SK-N-SH treated with all-trans-retinoic acid at 6 μM for 48 hours (cell line): ENCODE data around the gene PRKG1.

Experiments used
- ATAC-seq: fragments of 200-7000 bp; cut with Tn5 transposase; 3 replicates; pipeline ENCODE4 v1.9.1; 2020; ENCODE audit warnings: mild to moderate bottlenecking, moderate library complexity
- ARNTL ChIP-seq: fragments of 450-650 bp; formaldehyde crosslinking; IDR thresholded peaks from 2 replicates; pipeline ENCODE4 v1.5.0; 2020; ENCODE audit warnings: low read depth, mild to moderate bottlenecking, moderate library complexity, borderline replicate concordance
- BACH2 ChIP-seq: fragments of 250-450 bp; sonication (Bioruptor Pico); IDR thresholded peaks from 2 replicates; pipeline ENCODE4 v1.9.0; 2021; ENCODE audit warnings: mild to moderate bottlenecking, borderline replicate concordance
- CREB5 ChIP-seq: fragments of 250-450 bp; sonication (Bioruptor Pico); IDR thresholded peaks from 2 replicates; pipeline ENCODE4 v1.5.1; 2020; ENCODE audit warnings: low read depth, mild to moderate bottlenecking, moderate library complexity
- CSDC2 ChIP-seq: fragments of 250-450 bp; sonication (Bioruptor Pico); IDR thresholded peaks from 2 replicates; pipeline ENCODE4 v1.5.0; 2020; ENCODE audit warnings: mild to moderate bottlenecking, moderate library complexity
- CSRNP3 ChIP-seq: fragments of 250-450 bp; sonication (Bioruptor Pico); IDR thresholded peaks from 2 replicates; pipeline ENCODE4 v1.5.1; 2021; ENCODE audit warnings: mild to moderate bottlenecking, moderate library complexity
- ESRRG ChIP-seq: fragments of 250-450 bp; sonication (Bioruptor Pico); IDR thresholded peaks from 2 replicates; pipeline ENCODE4 v1.6.1; 2021; ENCODE audit warnings: mild to moderate bottlenecking
- GLIS3 ChIP-seq: fragments of 250-450 bp; sonication (Bioruptor Pico); IDR thresholded peaks from 2 replicates; pipeline ENCODE4 v1.5.0; 2020; ENCODE audit warnings: mild to moderate bottlenecking, moderate library complexity
- ISL1 ChIP-seq: fragments of 250-450 bp; sonication (Bioruptor Pico); IDR thresholded peaks from 2 replicates; pipeline ENCODE4 v2.1.2; 2022; ENCODE audit warnings: mild to moderate bottlenecking, moderate library complexity
- OSR1 ChIP-seq: fragments of 250-450 bp; sonication (Bioruptor Pico); IDR thresholded peaks from 2 replicates; pipeline ENCODE4 v1.8.0; 2022; ENCODE audit warnings: moderate library complexity, mild to moderate bottlenecking, inconsistent platforms
- PPARA ChIP-seq: fragments of 250-450 bp; sonication (Bioruptor Pico); IDR thresholded peaks from 2 replicates; pipeline ENCODE4 v1.5.0; 2020; ENCODE audit warnings: mild to moderate bottlenecking, borderline replicate concordance
- RARB ChIP-seq: fragments of 250-450 bp; sonication (Bioruptor Pico); IDR thresholded peaks from 2 replicates; pipeline ENCODE4 v1.8.0; 2021; ENCODE audit warnings: mild to moderate bottlenecking, moderate library complexity
- TOX ChIP-seq: fragments of 250-450 bp; sonication (Bioruptor Pico); IDR thresholded peaks from 2 replicates; pipeline ENCODE4 v1.8.0; 2021; ENCODE audit warnings: mild to moderate bottlenecking, moderate library complexity, borderline replicate concordance
- TSHZ2 ChIP-seq: fragments of 250-450 bp; sonication (Bioruptor Pico); IDR thresholded peaks from 2 replicates; pipeline ENCODE4 v1.5.0; 2020; ENCODE audit warnings: mild to moderate bottlenecking, moderate library complexity
- ZC3H10 ChIP-seq: fragments of 250-450 bp; sonication (Bioruptor Pico); IDR thresholded peaks from 2 replicates; pipeline ENCODE4 v1.5.1; 2021; ENCODE audit warnings: mild to moderate bottlenecking, moderate library complexity
- ZFP3 ChIP-seq: fragments of 250-450 bp; sonication (Bioruptor Pico); IDR thresholded peaks from 2 replicates; pipeline ENCODE4 v1.5.0; 2020; ENCODE audit warnings: mild to moderate bottlenecking, moderate library complexity
- ZNF565 ChIP-seq: fragments of 450-650 bp; formaldehyde crosslinking; conservative IDR thresholded peaks from 2 replicates; pipeline ENCODE4 v1.5.0; 2020; ENCODE audit warnings: low read depth, mild to moderate bottlenecking, moderate library complexity
- ZNF70 ChIP-seq: fragments of 450-650 bp; formaldehyde crosslinking; IDR thresholded peaks from 2 replicates; pipeline ENCODE4 v1.5.0; 2020; ENCODE audit warnings: mild to moderate bottlenecking, moderate library complexity
- ZNF8 ChIP-seq: fragments of 450-650 bp; formaldehyde crosslinking; IDR thresholded peaks from 2 replicates; pipeline ENCODE4 v1.5.0; 2020; ENCODE audit warnings: mild to moderate bottlenecking, moderate library complexity
- TF ChIP-seq, protein P1 (sequence below): fragments of 250-450 bp; sonication (Bioruptor Pico); IDR thresholded peaks from 2 replicates; pipeline ENCODE4 v1.8.0; 2020; ENCODE audit warnings: mild to moderate bottlenecking, moderate library complexity, borderline replicate concordance
- TF ChIP-seq, protein P2 (sequence below): fragments of 250-450 bp; sonication (Bioruptor Pico); IDR thresholded peaks from 2 replicates; pipeline ENCODE4 v1.8.0; 2021; ENCODE audit warnings: low read depth, mild to moderate bottlenecking, moderate library complexity, borderline replicate concordance

Gene PRKG1

GRCh38 chr10:51348622-51349021 is 274.3 kb downstream of the PRKG1 start:
- no peak for TF ChIP-seq ISL1 (CRISPR knock-in tag)
- no peak for TF ChIP-seq GLIS3 (CRISPR knock-in tag)
- TF ChIP-seq TSHZ2 (CRISPR knock-in tag), result no peak
- TF ChIP-seq, protein P1, sequence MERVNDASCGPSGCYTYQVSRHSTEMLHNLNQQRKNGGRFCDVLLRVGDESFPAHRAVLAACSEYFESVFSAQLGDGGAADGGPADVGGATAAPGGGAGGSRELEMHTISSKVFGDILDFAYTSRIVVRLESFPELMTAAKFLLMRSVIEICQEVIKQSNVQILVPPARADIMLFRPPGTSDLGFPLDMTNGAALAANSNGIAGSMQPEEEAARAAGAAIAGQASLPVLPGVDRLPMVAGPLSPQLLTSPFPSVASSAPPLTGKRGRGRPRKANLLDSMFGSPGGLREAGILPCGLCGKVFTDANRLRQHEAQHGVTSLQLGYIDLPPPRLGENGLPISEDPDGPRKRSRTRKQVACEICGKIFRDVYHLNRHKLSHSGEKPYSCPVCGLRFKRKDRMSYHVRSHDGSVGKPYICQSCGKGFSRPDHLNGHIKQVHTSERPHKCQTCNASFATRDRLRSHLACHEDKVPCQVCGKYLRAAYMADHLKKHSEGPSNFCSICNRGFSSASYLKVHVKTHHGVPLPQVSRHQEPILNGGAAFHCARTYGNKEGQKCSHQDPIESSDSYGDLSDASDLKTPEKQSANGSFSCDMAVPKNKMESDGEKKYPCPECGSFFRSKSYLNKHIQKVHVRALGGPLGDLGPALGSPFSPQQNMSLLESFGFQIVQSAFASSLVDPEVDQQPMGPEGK, result no peak
- no peak for TF ChIP-seq ESRRG
- TF ChIP-seq ZNF565 (CRISPR knock-in tag), result no peak
- no peak for TF ChIP-seq ZFP3 (CRISPR knock-in tag)
- TF ChIP-seq ZNF8, result no peak

DNA sequence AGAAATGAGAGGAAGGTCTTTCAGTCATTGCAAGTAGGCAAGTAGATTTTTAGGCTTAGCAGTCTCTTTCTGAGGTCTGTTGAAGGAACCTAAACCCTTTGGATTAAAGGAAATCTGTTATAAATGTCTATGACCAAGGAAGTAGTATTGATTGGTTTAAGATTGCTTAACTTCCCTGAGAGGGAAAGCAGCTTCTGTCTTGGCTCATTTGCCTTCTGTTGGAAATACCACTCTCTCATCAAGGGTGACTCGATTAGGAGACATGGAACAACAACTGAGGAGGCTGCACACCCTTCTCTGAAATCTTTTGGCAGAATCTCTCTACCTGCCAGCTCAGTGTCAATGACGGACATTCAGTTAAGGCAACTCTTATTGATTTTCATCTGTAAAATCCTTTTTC is 282.9 kb downstream of the PRKG1 start:
- no peak for TF ChIP-seq BACH2
- no peak for TF ChIP-seq ZFP3 (CRISPR knock-in tag)
- TF ChIP-seq TSHZ2 (CRISPR knock-in tag), result no peak
- TF ChIP-seq CSDC2, result no peak
- TF ChIP-seq OSR1 (CRISPR knock-in tag), result no peak
- TF ChIP-seq, protein P2, sequence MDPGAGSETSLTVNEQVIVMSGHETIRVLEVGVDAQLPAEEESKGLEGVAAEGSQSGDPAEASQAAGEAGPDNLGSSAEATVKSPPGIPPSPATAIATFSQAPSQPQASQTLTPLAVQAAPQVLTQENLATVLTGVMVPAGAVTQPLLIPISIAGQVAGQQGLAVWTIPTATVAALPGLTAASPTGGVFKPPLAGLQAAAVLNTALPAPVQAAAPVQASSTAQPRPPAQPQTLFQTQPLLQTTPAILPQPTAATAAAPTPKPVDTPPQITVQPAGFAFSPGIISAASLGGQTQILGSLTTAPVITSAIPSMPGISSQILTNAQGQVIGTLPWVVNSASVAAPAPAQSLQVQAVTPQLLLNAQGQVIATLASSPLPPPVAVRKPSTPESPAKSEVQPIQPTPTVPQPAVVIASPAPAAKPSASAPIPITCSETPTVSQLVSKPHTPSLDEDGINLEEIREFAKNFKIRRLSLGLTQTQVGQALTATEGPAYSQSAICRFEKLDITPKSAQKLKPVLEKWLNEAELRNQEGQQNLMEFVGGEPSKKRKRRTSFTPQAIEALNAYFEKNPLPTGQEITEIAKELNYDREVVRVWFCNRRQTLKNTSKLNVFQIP (CRISPR knock-in tag), result no peak
- no peak for TF ChIP-seq ARNTL (CRISPR knock-in tag)
- TF ChIP-seq CSRNP3 (CRISPR knock-in tag), result no peak
- no peak for TF ChIP-seq RARB (CRISPR knock-in tag)
- TF ChIP-seq, protein P1, result no peak
- no peak for TF ChIP-seq ZNF70
- no peak for TF ChIP-seq PPARA (CRISPR knock-in tag)
- no peak for TF ChIP-seq ZNF8
- TF ChIP-seq ZC3H10 (CRISPR knock-in tag), result no peak
- TF ChIP-seq GLIS3 (CRISPR knock-in tag), result no peak
- TF ChIP-seq ESRRG, result no peak
- no peak for ATAC-seq

More at GRCh38 chr10:51348622-51349021, 274.3 kb downstream of the PRKG1 start:
- no peak for ATAC-seq

- TF ChIP-seq TOX (CRISPR knock-in tag) (no peak), ZNF565 (CRISPR knock-in tag) (no peak), ARNTL (CRISPR knock-in tag) (no peak), RARB (CRISPR knock-in tag) (no peak), CREB5 (CRISPR knock-in tag) (no peak), OSR1 (CRISPR knock-in tag) (no peak)
- TF ChIP-seq, protein P2 (CRISPR knock-in tag), result no peak
- TF ChIP-seq, all 23 proteins: peak for 0
- no peak for ATAC-seq
Observed at GRCh38 chr10:51358227-51358626, 283.9 kb downstream of the PRKG1 start.
